ENCODE measurements around the gene SF3A2.

Gene SF3A2

DNA sequence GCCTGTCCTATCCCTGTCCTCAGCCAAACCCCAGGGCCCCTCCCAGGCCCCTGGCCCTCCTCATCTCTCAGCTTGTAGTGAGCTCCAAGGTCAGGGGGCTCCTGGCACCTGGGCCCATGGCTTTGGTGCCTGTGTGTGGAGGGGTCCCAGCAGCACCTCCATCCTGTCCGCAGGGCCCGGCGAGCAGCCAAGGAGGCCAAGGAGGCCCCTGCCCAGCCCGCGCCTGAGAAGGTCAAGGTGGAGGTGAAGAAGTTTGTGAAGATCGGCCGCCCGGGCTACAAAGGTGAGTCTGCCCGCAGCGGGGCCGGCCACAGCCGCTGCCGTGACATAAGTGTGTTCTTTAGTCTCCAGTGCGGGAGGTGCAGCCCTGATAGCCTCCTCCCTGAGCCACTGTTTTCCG, 8.6 kb downstream of the SF3A2 start:
- TF ChIP-seq ZC3H10 (CRISPR knock-in tag; IDR thresholded peaks at IDR 0.05) (no peak), CSDC2 (CRISPR knock-in tag; IDR thresholded peaks at IDR 0.05) (no peak), OSR1 (CRISPR knock-in tag; IDR thresholded peaks at IDR 0.05) (no peak)
- ATAC-seq: no peak

DNA sequence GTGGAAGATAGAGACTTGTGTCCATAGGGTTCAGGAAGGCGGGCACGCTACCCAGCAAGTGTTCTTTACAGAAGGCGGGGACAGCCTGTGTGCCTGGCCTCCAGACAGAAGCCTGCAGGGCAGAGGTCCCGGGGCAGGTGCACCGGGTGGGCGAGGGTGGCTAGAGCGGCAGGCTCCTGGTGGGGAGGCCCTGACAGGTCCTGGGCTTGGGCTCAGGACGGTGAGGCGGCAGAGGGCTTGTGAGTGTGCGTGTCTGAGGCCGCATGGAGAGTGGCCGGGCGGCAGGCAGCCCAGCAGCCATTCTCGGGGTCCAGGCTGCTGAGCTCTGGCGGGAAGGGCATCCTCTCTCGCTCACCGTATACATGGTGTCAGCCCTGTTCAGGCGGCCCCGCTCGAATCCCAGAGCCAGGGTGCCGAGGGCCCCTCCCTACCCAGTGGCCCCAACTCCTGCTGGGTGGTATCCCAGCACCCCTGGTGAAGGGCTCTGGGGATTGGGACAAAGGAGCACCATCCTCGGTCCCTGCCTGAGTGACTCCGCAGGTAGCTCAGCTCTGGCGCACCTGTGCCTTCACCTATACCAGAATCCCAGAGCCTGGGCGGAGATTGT, 9.5 kb downstream of the SF3A2 start:
- no peak for ATAC-seq
- TF ChIP-seq PPARA (CRISPR knock-in tag; IDR thresholded peaks at IDR 0.05; ENCODE audit: borderline replicate concordance) (no peak), OSR1 (CRISPR knock-in tag; IDR thresholded peaks at IDR 0.05) (no peak), ZFP30 (CRISPR knock-in tag; IDR thresholded peaks at IDR 0.05) (no peak), ESRRG (CRISPR knock-in tag; IDR thresholded peaks at IDR 0.05) (no peak), GLIS3 (CRISPR knock-in tag; IDR thresholded peaks at IDR 0.05) (no peak), TCF4 (CRISPR knock-in tag; IDR thresholded peaks at IDR 0.05; ENCODE audit: borderline replicate concordance) (no peak), ZNF70 (CRISPR knock-in tag; IDR thresholded peaks at IDR 0.05) (no peak)
- TF ChIP-seq, protein P1, sequence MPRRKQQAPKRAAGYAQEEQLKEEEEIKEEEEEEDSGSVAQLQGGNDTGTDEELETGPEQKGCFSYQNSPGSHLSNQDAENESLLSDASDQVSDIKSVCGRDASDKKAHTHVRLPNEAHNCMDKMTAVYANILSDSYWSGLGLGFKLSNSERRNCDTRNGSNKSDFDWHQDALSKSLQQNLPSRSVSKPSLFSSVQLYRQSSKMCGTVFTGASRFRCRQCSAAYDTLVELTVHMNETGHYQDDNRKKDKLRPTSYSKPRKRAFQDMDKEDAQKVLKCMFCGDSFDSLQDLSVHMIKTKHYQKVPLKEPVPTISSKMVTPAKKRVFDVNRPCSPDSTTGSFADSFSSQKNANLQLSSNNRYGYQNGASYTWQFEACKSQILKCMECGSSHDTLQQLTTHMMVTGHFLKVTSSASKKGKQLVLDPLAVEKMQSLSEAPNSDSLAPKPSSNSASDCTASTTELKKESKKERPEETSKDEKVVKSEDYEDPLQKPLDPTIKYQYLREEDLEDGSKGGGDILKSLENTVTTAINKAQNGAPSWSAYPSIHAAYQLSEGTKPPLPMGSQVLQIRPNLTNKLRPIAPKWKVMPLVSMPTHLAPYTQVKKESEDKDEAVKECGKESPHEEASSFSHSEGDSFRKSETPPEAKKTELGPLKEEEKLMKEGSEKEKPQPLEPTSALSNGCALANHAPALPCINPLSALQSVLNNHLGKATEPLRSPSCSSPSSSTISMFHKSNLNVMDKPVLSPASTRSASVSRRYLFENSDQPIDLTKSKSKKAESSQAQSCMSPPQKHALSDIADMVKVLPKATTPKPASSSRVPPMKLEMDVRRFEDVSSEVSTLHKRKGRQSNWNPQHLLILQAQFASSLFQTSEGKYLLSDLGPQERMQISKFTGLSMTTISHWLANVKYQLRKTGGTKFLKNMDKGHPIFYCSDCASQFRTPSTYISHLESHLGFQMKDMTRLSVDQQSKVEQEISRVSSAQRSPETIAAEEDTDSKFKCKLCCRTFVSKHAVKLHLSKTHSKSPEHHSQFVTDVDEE (CRISPR knock-in tag; IDR thresholded peaks at IDR 0.05): no peak
- TF ChIP-seq, protein P2, sequence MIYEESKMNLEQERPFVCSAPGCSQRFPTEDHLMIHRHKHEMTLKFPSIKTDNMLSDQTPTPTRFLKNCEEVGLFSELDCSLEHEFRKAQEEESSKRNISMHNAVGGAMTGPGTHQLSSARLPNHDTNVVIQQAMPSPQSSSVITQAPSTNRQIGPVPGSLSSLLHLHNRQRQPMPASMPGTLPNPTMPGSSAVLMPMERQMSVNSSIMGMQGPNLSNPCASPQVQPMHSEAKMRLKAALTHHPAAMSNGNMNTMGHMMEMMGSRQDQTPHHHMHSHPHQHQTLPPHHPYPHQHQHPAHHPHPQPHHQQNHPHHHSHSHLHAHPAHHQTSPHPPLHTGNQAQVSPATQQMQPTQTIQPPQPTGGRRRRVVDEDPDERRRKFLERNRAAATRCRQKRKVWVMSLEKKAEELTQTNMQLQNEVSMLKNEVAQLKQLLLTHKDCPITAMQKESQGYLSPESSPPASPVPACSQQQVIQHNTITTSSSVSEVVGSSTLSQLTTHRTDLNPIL (CRISPR knock-in tag; IDR thresholded peaks at IDR 0.05; ENCODE audit: low read depth): no peak
- TF ChIP-seq, protein P3, sequence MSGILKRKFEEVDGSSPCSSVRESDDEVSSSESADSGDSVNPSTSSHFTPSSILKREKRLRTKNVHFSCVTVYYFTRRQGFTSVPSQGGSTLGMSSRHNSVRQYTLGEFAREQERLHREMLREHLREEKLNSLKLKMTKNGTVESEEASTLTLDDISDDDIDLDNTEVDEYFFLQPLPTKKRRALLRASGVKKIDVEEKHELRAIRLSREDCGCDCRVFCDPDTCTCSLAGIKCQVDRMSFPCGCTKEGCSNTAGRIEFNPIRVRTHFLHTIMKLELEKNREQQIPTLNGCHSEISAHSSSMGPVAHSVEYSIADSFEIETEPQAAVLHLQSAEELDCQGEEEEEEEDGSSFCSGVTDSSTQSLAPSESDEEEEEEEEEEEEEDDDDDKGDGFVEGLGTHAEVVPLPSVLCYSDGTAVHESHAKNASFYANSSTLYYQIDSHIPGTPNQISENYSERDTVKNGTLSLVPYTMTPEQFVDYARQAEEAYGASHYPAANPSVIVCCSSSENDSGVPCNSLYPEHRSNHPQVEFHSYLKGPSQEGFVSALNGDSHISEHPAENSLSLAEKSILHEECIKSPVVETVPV (CRISPR knock-in tag; IDR thresholded peaks at IDR 0.05): no peak

DNA sequence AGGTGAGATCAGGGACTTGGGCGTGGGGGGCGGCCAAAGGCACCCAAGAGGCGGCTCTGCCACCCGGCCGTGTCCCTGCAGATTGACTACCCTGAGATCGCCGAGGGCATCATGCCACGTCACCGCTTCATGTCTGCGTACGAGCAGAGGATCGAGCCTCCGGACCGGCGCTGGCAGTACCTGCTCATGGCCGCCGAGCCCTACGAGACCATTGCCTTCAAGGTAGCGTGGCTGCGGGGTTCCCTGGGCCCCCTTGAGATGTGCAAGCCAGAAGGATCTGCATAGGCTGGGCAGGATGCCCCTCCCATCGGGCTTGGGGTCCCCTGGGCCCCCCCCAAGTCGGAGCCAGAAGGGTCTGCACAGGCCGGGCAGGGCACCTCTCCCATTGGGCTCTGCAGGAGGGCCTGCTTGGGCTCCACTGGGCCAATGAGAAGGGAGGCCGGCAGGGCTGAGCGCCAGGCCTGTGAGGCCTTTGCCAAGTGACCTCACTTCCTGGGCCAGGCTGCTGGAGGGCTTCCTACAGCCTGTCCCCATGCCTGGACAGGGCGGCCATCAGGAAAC, 10.3 kb downstream of the SF3A2 start:
- ATAC-seq: peak; percentile 46
- no peak for TF ChIP-seq PPARA (CRISPR knock-in tag; IDR thresholded peaks at IDR 0.05; ENCODE audit: borderline replicate concordance)
- TF ChIP-seq, protein P3 (CRISPR knock-in tag; IDR thresholded peaks at IDR 0.05): no peak
- TF ChIP-seq OSR1 (CRISPR knock-in tag; IDR thresholded peaks at IDR 0.05): no peak
- TF ChIP-seq ISL1 (CRISPR knock-in tag; IDR thresholded peaks at IDR 0.05): no peak
- no peak for TF ChIP-seq CSDC2 (CRISPR knock-in tag; IDR thresholded peaks at IDR 0.05)
- TF ChIP-seq ZNF8 (CRISPR knock-in tag; IDR thresholded peaks at IDR 0.05): no peak
- no peak for TF ChIP-seq TCF4 (CRISPR knock-in tag; IDR thresholded peaks at IDR 0.05; ENCODE audit: borderline replicate concordance)
- TF ChIP-seq ZFP30 (CRISPR knock-in tag; IDR thresholded peaks at IDR 0.05): no peak
- TF ChIP-seq, protein P4, sequence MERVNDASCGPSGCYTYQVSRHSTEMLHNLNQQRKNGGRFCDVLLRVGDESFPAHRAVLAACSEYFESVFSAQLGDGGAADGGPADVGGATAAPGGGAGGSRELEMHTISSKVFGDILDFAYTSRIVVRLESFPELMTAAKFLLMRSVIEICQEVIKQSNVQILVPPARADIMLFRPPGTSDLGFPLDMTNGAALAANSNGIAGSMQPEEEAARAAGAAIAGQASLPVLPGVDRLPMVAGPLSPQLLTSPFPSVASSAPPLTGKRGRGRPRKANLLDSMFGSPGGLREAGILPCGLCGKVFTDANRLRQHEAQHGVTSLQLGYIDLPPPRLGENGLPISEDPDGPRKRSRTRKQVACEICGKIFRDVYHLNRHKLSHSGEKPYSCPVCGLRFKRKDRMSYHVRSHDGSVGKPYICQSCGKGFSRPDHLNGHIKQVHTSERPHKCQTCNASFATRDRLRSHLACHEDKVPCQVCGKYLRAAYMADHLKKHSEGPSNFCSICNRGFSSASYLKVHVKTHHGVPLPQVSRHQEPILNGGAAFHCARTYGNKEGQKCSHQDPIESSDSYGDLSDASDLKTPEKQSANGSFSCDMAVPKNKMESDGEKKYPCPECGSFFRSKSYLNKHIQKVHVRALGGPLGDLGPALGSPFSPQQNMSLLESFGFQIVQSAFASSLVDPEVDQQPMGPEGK (CRISPR knock-in tag; IDR thresholded peaks at IDR 0.05; ENCODE audit: borderline replicate concordance): no peak
- no peak for TF ChIP-seq SNAI2 (CRISPR knock-in tag; IDR thresholded peaks at IDR 0.05)
- no peak for TF ChIP-seq ZNF70 (CRISPR knock-in tag; IDR thresholded peaks at IDR 0.05)
- no peak for TF ChIP-seq RARB (CRISPR knock-in tag; IDR thresholded peaks at IDR 0.05)
- TF ChIP-seq ESRRG (CRISPR knock-in tag; IDR thresholded peaks at IDR 0.05): no peak
- no peak for TF ChIP-seq BACH2 (CRISPR knock-in tag; IDR thresholded peaks at IDR 0.05; ENCODE audit: borderline replicate concordance)
- TF ChIP-seq, protein P5, sequence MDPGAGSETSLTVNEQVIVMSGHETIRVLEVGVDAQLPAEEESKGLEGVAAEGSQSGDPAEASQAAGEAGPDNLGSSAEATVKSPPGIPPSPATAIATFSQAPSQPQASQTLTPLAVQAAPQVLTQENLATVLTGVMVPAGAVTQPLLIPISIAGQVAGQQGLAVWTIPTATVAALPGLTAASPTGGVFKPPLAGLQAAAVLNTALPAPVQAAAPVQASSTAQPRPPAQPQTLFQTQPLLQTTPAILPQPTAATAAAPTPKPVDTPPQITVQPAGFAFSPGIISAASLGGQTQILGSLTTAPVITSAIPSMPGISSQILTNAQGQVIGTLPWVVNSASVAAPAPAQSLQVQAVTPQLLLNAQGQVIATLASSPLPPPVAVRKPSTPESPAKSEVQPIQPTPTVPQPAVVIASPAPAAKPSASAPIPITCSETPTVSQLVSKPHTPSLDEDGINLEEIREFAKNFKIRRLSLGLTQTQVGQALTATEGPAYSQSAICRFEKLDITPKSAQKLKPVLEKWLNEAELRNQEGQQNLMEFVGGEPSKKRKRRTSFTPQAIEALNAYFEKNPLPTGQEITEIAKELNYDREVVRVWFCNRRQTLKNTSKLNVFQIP (CRISPR knock-in tag; IDR thresholded peaks at IDR 0.05; ENCODE audit: borderline replicate concordance, low read depth): no peak
- TF ChIP-seq GLIS3 (CRISPR knock-in tag; IDR thresholded peaks at IDR 0.05): no peak
- no peak for TF ChIP-seq ZFP3 (CRISPR knock-in tag; IDR thresholded peaks at IDR 0.05)
- TF ChIP-seq TOX (CRISPR knock-in tag; IDR thresholded peaks at IDR 0.05; ENCODE audit: borderline replicate concordance): no peak
